Left ventricle myocardium superior (tissue), 1 donor: ENCODE measurements around the gene RO60. TPM values are rescaled to one million over a fixed set of nuclear protein-coding genes. Genes with fewer than 3 reads are reported as not detected.
"Not testable (repeated sequence)": the region's sequence is repeated elsewhere in the genome, so short reads cannot be mapped to it uniquely, and the experiment has no call there.

Experiments
- ATAC-seq: fragments of 200-7000 bp; cut with Tn5 transposase; one replicate; pipeline ENCODE4 v1.9.1; 2020; ENCODE audit warnings: mild to moderate bottlenecking, moderate library complexity
- DNase-seq: peaks from one replicate; pipeline ENCODE4 v3.0.0-alpha.2; 2020
- intact Hi-C: fragments of 100-400 bp; cut with micrococcal nuclease; formaldehyde crosslinking; loops from one replicate; pipeline ENCODE4 v1.11.0; 2022
- long read RNA-seq: library from polyadenylated mRNA; unstranded; transcript quantifications from one replicate; pipeline ENCODE4 v2.0.0, GENCODE V29; 2021
- total RNA-seq: library from RNA; stranded (reverse); fragmentation: NEBNext Ultra II Directional; extraction: Animal tissue kit (Norgen Biotek cat#: 25700); gene quantifications from one replicate; pipeline ENCODE4 v1.2.1, GENCODE V29; 2021
- donor health status: DM: no; HTN: yes; CAD: no; lungs with severe emphysema.

The RO60 gene
- 51.6 TPM for total RNA-seq
- long read RNA-seq, full-length matches to known transcripts: 39 of 53 reads
- long read RNA-seq, partial matches to known transcripts: 0 of 53 reads
- long read RNA-seq, other reads (novel, unspliced or antisense): 14 of 53 reads

- DNase-seq: peak; percentile 96
- peak; percentile 98 for ATAC-seq
- intact Hi-C loops: no loop called here
Observed at GRCh38 chr1:193059282-193060114, at the start of gene RO60, which contains the start of gene UCHL5. Gene RO60, plus strand, starts transcription at chr1:193059612. Its CDS starts 9,443 bp downstream, at chr1:193069055. Gene UCHL5, minus strand, starts transcription at chr1:193059360. Its CDS starts 100 bp downstream, at chr1:193059260.

GRCh38 chr1:193011406-193011805, 48.0 kb upstream of the RO60 start:
- ATAC-seq (no peak), DNase-seq (no peak)
- intact Hi-C loops: no loop called here

- ATAC-seq: peak; percentile 80
- intact Hi-C loops: no loop called here
- no peak for DNase-seq
Observed at GRCh38 chr1:193013005-193013404, 46.4 kb upstream of the RO60 start.

DNA sequence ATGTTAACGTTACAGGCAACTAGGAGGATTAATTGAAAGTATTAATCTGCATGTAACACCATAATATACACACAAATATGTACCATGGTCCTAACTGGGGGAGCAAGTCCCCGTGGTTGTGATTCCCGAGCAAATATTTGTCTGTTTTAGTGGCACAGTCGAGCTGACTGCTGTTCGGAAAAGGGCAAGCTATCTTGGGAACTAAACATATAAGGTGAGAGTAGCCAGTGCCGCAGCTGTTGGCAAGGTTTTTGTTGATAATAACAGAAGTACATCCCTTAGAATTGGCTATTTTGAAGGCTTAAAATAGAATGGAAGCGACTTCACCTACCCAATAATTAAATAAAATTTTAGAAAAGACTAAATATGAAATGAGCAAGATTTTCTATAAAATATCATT, 45.7 kb upstream of the RO60 start:
- intact Hi-C loops: no loop called here
- no peak for DNase-seq
- peak; percentile 88 for ATAC-seq

- ATAC-seq (no peak), DNase-seq (no peak)
- intact Hi-C loops: no loop called here
Observed at GRCh38 chr1:193014400-193014799, 45.0 kb upstream of the RO60 start.

DNA sequence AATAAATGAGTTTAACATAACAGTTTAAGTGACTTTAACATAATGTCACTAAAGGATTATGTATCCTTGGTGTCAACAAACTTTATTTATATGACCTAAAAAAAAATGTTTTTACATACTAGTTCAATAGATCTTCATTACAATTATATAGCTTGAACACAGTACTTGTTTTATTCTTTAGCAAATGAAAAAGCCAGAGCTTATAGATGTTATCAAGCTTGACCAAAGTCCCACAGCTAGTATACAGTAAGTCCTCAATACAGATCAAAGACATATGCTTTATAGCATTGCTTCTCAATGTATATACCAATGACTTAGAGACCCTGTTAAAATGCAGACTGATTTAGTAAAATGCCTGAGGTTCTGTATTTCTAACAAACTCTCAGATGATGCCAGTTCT, 42.6 kb upstream of the RO60 start:
- intact Hi-C loops: loop anchor here (5.0 kb wide), 2 partner anchors 209 to 539 kb away; partner anchors contain the start of gene RGS2
- DNase-seq (no peak), ATAC-seq (no peak)

GRCh38 chr1:193019442-193020026, 39.9 kb upstream of the RO60 start:
- peak; percentile 51 for ATAC-seq
- intact Hi-C loops: loop anchor here (5.0 kb wide), 2 partner anchors 212 to 542 kb away; partner anchors contain the start of gene RGS2
- DNase-seq: no peak

DNA sequence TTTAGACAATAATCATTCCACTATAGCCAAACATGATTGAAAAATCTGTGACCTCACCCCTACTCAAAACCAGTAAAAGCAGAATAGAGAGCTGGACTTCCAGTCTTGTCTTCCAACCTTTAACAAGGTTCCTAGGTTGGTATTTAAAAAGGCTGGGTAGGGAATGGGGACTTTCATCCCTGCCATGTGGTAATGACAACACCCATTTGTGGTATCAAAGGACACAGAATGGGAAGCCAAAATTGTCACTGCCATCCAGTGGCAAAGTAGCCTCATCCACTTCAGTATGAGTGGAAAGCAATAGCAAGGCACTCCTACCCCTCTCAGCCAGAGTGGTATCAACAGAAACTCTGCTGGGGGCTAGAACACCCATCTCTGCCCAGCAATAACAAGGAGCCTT, 34.2 kb upstream of the RO60 start:
- intact Hi-C loops: no loop called here
- no peak for DNase-seq

DNA sequence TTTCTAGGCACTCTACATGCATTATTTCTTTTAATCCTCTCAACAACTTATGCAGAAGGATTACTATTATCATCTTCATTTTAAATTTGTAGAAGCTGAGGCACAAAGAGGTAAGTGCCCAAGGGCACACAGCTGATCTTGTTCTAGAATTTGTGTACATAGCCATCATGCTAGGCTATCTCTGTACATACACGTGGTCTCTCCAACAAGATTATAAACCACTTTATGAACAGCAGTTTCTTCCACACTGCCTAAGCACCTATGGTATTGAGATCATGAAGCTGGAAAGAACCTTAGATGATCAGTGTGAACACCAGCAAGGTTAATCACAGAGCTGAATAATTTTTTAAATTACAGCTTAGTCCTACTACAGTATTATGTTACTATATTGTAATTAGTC, 29.1 kb upstream of the RO60 start:
- intact Hi-C loops: no loop called here
- no peak for ATAC-seq
- DNase-seq: no peak

More for the DNA sequence above, 34.2 kb upstream of the RO60 start:
- ATAC-seq: peak; percentile 34

DNA sequence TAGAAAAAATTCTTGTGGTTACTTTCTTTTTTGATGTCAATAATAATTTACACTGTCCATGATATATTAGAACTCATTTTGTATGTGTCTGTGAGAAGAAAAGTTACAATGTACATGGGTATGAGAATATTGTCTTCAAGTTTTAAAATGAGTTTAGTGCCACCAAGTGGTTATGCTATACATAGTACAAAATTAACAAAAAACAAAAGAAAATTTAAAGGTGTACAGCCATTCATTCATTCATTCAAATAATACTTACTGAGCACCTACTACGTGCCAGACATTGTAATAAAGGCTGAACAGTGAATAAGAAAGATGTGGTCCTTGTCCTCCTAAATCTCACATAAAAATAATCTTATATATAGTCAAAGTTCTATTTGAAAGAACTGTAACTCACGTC, 28.0 kb upstream of the RO60 start:
- ATAC-seq (no peak), DNase-seq (no peak)
- intact Hi-C loops: no loop called here

DNA sequence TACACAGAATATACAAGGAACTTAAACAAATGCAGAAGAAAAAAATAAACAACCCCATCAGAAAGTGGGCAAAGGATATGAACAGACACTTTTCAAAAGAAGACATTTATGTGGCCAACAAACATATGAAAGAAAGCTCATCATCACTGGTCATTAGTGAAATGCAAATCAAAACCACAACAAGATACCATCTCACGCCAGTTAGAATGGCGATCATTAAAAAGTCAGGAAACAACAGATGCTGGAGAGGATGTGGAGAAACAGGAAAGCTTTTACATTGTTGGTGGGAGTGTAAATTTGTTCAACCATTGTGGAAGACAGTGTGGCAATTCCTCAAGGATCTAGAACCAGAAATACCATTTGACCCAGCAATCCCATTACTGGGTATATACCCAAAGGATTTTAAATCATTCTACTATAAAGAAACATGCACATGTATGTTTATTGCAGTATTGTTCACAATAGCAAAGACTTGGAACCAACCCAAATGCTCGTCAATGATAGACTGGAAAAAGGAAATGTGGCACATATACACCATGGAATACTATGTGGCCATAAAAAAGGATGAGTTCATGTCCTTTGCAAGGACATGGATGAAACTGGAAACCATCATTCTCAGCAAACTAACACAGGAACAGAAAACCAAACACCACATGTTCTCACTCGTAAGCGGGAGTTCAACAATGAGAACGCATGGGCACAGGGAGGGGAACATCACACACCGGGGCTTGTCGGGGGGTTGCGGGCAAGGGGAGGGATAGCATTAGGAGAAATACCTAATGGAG, 26.6 kb upstream of the RO60 start:
- intact Hi-C loops, ATAC-seq, DNase-seq: not testable (repeated sequence)

DNA sequence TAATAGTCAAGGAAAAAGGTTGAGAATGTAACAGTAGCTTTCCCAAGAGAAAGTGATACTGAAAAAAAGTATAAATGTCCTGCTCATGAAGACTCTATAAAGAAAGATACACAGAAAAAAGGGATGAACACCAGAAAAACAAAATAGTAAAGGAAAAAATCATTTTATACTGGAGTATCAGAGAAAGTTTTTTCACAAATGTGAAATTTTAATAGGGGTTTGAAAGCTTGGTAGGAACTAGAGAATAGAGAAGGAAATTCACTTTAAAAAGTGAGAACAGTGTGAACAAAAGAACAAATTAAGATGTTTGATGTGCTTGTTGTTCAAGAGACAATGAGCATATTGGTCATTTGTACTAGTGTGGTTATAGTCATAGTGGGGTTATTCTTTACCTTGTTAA, 25.8 kb upstream of the RO60 start:
- DNase-seq: no peak
- intact Hi-C loops: no loop called here
- no peak for ATAC-seq

GRCh38 chr1:193036337-193037047, 22.9 kb upstream of the RO60 start:
- intact Hi-C loops: no loop called here
- DNase-seq (no peak), ATAC-seq (no peak)

DNA sequence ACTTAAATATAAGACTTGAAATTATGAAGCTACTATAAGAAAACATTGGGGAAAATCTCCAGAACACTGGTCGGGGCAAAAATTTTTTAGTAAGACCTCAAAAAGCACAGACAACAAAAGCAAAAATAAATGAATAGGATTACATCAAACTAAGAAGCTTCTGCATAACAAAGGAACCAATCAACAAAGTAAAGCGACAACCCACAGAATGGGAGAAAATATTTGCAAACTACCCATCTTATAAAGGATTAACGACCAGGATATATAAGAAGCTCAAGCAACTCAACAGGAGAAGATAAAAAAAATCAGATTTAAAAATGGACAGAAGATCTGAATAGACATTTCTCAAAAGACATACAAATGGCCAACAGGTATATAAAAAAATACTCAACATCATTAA, 19.4 kb upstream of the RO60 start:
- intact Hi-C loops: no loop called here
- DNase-seq (no peak), ATAC-seq (no peak)

DNA sequence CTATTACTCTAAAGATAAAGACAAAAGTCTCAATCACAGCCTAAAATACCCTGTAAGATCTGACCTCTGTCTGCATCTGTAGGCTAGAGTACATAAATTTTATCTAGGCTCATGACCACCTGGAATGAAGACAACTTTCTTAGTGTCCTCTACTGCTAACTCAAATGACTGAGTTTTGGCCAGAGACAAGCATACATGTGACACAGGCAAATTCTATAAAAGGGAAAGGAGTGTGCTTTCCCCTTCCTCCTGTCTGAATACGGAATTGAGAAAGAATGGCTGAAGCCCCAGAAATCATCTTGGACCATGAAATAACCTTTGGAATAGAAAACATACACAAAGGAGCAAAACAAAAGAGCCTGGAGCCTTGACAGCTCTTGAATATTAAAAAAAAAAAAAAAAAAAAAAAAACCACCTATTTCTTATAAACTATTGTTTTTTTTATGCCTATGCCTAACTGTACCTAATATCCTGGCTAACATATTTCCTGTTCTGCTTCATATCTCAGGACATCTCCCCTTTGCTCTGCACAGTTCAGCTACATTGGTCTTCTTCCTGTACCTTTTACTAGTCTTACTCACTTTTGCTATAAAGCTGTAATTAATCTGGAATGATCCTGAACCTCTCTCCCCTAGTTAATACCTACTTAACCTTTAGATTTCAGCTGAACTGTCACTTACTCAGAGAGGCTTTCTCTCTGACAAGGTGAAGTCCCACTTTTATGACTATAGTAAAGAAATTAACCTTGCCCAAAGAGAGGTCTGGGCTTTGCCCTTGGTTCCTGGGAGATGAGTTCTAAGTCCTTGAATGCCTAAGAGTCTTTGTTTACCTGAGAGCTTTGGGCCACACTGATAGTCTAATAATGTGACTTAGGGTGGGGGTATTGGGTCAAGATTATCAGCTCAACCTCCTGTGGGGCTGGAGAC, 16.4 kb upstream of the RO60 start:
- ATAC-seq (peak; percentile 61), DNase-seq (no peak)
- intact Hi-C loops: no loop called here

DNA sequence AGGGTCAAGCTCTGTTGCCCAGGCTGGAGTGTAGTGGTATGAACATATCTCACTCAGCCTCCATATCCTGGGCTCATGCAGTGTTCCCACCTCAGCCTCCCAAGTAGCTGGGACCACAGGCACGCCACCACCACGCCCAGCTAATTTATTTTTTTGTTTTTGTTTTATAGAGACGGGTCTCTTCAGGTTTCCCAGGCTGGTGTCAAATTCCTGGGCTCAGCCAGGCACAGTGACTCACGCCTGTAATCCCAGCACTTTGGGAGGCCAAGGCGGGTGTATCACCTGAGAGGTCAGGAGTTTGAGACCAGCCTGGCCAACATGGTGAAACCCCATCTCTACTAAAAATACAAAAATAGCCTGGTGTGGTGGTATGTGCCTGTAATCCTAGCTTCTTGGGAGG, 10.5 kb upstream of the RO60 start:
- DNase-seq, ATAC-seq, intact Hi-C loops: not testable (repeated sequence)

DNA sequence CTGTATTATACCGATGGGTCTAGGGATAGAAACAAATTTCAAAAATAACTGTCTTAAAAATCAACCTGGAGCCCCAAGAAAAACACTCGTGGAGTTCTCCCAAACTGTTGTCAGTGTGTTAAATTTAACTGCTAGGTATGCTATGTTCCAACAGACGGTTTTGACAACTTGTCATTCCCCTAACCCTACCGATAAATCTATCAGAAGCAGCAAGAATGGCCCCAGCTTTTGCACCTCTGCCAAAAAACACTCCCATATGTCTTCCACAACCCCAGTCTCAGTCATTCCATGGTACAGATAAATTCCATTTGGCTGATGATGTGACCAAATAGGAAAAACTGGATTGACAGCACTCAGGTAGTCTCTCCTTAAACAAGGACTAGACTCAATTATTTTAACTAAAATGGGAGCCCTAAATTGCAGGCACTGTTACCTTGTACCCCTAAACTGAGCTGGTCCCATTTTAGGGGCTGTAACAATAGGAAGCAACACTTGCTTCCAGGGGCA, 5.2 kb upstream of the RO60 start:
- ATAC-seq (no peak), DNase-seq (no peak)
- intact Hi-C loops: no loop called here
